Tibial nerve (tissue), 4 donors: ENCODE measurements around the gene BRCA2. TPM values are rescaled to one million over a fixed set of nuclear protein-coding genes. Genes with fewer than 3 reads are reported as not detected.

Experiments used
- DNase-seq, 2 donors: peaks; one replicate each; pipeline ENCODE4 v3.0.0-alpha.2; 2019; ENCODE audit warnings: low spot score in 2 of 2
- H3K27ac ChIP-seq, 4 donors: fragments of 200-600 bp; sonication (generic) in 3 of 4; one replicate each; pipeline ENCODE4 v1.5.1; 2017 to 2019; ENCODE audit warnings: mild to moderate bottlenecking in 1 of 4
- H3K27me3 ChIP-seq, 2 donors: fragments of 200-600 bp; sonication (generic) in 1 of 2; one replicate each; pipeline versions ENCODE4 v1.5.1 to v1.6.0; 2017 to 2019
- H3K36me3 ChIP-seq, 3 donors: fragments of 200-600 bp; sonication (generic); one replicate each; pipeline ENCODE4 v1.5.1; 2018 to 2019
- H3K4me1 ChIP-seq, 4 donors: fragments of 200-600 bp; sonication (generic) in 3 of 4; one replicate each; pipeline ENCODE4 v1.5.1; 2017 to 2019
- H3K4me3 ChIP-seq, 4 donors: fragments of 200-600 bp; sonication (generic) in 3 of 4; one replicate each; pipeline ENCODE4 v1.5.1; 2017 to 2019; ENCODE audit warnings: mild to moderate bottlenecking in 1 of 4, moderate library complexity in 1 of 4
- H3K9me3 ChIP-seq, 4 donors: fragments of 200-600 bp; sonication (generic) in 3 of 4; one replicate each; pipeline ENCODE4 v1.5.1; 2017 to 2019
- CTCF ChIP-seq, 5 experiments: fragments of 200-600 bp in 3 of 5; fragments of 450-650 bp in 2 of 5; sonication (generic) in 3 of 5; IDR thresholded peaks; one replicate each; pipeline ENCODE4 v1.5.1; 2016 to 2019; ENCODE audit warnings: antibody characterized with exemption in 5 of 5, mild to moderate bottlenecking in 3 of 5, moderate library complexity in 2 of 5
- EP300 ChIP-seq, 2 donors: sonication (generic); formaldehyde crosslinking; IDR thresholded peaks; one replicate each; pipeline ENCODE4 v1.6.1; 2017; ENCODE audit warnings: antibody characterized with exemption in 2 of 2, mild to moderate bottlenecking in 1 of 2
- POLR2A ChIP-seq, 2 donors: fragments of 450-650 bp; IDR thresholded peaks; one replicate each; pipeline ENCODE4 v1.6.1; 2017; ENCODE audit warnings: antibody characterized with exemption in 2 of 2, mild to moderate bottlenecking in 2 of 2, moderate library complexity in 2 of 2
- WGBS, 2 donors: methylation state at CpG; one replicate each; pipeline ENCODE4 v1.1.5; 2018; 5-methylcytosine and 5-hydroxymethylcytosine counted together
- total RNA-seq, 4 donors: library from RNA; depleted of rRNA; stranded (reverse); fragments of >200 nt; gene quantifications; one replicate each; pipeline ENCODE4 v1.1.0, GENCODE V29; 2016

Gene BRCA2
- total RNA-seq, 4 donors from 2014 or later = 0.39 to 5.4 (median 2.1) TPM

DNA sequence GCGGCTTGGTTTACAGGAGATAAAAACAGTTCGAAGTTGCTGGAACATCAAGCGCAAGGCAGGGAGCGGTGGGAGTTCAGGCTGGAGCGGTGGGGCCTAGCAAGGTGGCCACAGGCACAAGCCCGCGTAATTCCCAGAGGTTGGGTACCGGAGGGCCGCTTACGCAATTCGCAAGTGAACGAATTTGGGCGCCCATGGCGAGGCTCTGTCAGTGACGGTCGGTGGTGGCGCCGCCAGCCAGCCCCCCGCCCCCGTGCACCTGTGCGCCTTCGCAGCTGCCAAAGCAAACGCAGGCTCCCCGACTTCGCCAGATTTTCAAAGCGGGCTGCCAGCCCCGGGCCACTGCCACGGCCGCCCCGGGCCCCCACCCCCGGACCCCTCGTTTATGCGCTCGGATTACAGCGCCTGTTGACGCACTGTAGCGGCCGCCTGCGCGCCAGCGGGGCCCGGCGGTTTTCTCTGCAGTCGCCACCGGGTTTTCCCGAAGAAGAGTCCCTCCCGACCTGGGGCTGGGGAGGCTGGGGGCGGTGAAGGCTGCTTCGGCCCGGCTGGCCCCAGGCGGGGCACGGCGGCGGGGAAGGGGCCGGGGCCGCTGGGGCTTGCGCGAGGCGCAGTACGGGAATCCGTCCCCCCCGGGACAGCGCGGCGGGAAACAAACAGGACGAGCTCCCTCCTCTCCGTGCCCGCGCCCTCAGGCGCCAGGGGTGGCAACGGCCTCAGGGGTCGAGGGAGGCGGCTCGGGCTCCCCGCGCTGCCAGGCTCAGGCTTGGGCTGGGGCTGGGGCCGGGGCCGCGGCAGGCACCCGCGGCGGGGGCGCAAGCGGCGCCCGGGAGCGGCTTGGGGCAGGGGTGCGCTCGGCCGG, 111.9 kb downstream of the BRCA2 start:
- WGBS, 2 donors = 2 to 6% methylated on average over 30 to 56 of the region's 90 CpGs
- Histone ChIP-seq H3K9me3 (no peaks in the 10 kb centered on the region), H3K27me3 (no peaks in the 10 kb centered on the region), H3K27ac (peak overlapping the region; percentile 75 to 99 (median 96)), H3K36me3 (peaks cover 0 to 5% (median 0%) of the 10 kb centered on the region in 3 donors), H3K4me3 (peak overlapping the region; percentile 63 to 93 (median 81)), H3K4me1 (peaks cover 0 to 32% (median 13%) of the 10 kb centered on the region in 4 donors)
- TF ChIP-seq POLR2A (IDR thresholded peaks at IDR 0.05) (peak in 1 of 2 donors; percentile 14), EP300 (IDR thresholded peaks at IDR 0.05) (no peak), CTCF (IDR thresholded peaks at IDR 0.05) (no peak)
- peak; percentile 20 to 39 for DNase-seq

DNA sequence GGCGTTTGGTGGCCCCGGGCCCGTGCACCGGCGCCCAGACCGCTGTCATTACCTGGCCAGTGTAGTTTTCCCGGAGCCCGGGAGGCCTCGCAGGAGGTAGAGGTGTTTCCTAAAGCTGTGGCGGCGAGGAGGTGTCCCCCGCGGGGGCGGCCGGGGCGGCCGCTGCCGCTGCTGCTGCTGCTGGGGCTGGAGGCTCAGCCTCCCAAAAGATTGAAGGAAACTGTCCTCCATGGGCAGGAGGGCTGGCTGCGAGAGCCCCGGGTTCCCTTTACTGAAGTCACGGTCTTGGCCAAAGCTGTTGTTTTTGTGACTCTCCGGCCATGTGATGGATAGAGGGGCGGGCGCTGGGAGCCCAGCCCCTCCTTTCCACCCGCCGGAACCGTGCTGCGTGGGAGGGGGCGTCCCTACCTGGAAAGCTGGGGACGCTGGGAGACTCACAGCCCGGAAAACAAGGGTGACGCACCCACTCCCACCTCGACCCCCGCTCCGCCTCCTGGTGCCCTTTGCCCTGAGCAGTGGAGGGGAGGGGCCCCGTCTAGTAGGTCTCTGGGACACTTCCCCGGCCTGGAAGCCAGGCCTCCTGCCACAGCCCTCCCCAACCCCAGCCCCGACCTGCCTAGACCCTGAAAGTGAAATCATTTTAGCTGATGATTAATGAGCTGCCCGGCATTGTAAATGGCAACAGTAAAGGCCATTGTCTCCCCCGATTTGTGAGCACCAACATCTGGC, 112.7 kb downstream of the BRCA2 start, which contains the start of gene N4BP2L1:
TSS of gene N4BP2L1 (minus strand) at position 279 of the 729 bp plus-strand sequence. CDS start at position 231, 48 bp downstream.
- H3K4me1 ChIP-seq = peaks cover 0 to 32% (median 13%) of the 10 kb centered on the region in 4 donors
- H3K27ac ChIP-seq = peak within 1 kb of the TSS; percentile 75 to 99 (median 96)
- peak; percentile 89 to 96 for TF ChIP-seq POLR2A (IDR thresholded peaks at IDR 0.05)
- TF ChIP-seq EP300 (IDR thresholded peaks at IDR 0.05) = peak; percentile 50 to 99
- no peak for TF ChIP-seq CTCF (IDR thresholded peaks at IDR 0.05)
- peak within 1 kb of the TSS; percentile 63 to 93 (median 81) for H3K4me3 ChIP-seq
- DNase-seq = peak; percentile 63 to 80
- no peaks in the 10 kb centered on the region for H3K27me3 ChIP-seq
- no peaks in the 10 kb centered on the region for H3K9me3 ChIP-seq
- WGBS, 2 donors = 1% methylated on average over 21 to 28 of the region's 40 CpGs
- H3K36me3 ChIP-seq = peaks cover 0 to 8% (median 0%) of the 10 kb centered on the region in 3 donors

DNA sequence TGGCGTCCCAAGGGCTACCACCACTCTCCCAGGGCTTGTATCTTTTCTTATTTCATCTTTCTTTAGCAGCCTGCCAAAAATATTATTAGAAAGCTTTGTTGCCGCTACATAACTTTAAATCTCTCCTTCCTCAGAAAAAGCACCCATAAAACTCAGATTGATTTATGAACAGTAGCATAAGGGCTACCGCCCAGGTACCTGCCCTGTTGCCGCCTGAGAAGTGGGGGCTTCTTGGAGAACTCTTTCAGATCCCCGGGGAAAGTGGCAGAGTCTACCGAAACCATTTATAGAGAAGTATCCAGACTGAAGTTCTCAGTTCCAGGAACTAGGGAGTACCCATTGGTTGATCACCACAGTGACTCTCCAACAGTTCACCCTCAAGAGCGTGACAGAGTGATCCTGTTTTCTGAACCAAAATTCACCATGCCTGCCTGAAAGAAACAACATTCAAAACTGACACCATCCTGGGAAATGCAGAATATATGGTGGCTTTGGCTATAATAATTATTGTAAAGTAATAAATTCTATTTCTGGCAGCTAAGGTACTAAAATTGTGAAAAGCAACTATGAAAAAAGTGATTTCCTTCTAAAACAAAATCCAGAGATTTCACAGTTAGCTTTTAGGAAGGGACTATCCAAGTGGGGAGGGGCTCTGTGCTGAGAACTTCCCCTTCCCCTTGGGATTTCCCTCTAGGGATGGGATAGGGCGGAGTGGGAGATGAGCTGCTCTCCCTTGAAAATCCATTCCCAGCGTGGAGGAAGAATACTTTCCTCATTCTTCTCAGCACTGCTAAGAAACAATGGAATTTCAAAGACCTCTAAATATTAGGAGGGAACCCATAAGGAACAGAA, 113.5 kb downstream of the BRCA2 start:
- Histone ChIP-seq H3K4me1 (peaks cover 0 to 28% (median 13%) of the 10 kb centered on the region in 4 donors), H3K36me3 (peaks cover 0 to 10% (median 0%) of the 10 kb centered on the region in 3 donors), H3K9me3 (no peaks in the 10 kb centered on the region), H3K27me3 (no peaks in the 10 kb centered on the region), H3K4me3 (peak overlapping the region; percentile 63 to 93 (median 81)), H3K27ac (peak overlapping the region; percentile 75 to 99 (median 96))
- peak in 1 of 2 donors; percentile 25 for DNase-seq
- TF ChIP-seq POLR2A (IDR thresholded peaks at IDR 0.05) = no peak
- TF ChIP-seq EP300 (IDR thresholded peaks at IDR 0.05) = no peak
- TF ChIP-seq CTCF (IDR thresholded peaks at IDR 0.05) = no peak
- WGBS, 2 donors = 32 to 36% methylated on average over 9 of the region's 9 CpGs

- no peak for DNase-seq
- Histone ChIP-seq H3K9me3 (no peaks in the 10 kb centered on the region), H3K4me3 (no peak overlapping the region), H3K4me1 (peaks cover 0 to 28% (median 13%) of the 10 kb centered on the region in 4 donors), H3K27ac (peak overlapping the region in 2 of 4 donors; percentile 97 to 99), H3K36me3 (peaks cover 0 to 12% (median 0%) of the 10 kb centered on the region in 3 donors), H3K27me3 (no peaks in the 10 kb centered on the region)
- no peak for TF ChIP-seq EP300 (IDR thresholded peaks at IDR 0.05)
- no peak for TF ChIP-seq POLR2A (IDR thresholded peaks at IDR 0.05)
- no peak for TF ChIP-seq CTCF (IDR thresholded peaks at IDR 0.05)
- 93 to 97% methylated on average over 6 of the region's 6 CpGs for WGBS, 2 donors
Observed at GRCh38 chr13:32429433-32429909, 114.2 kb downstream of the BRCA2 start.
